ENCODE measurements around the gene ZSCAN26. TPM values are rescaled to one million over a fixed set of nuclear protein-coding genes. Genes with fewer than 3 reads are reported as not detected.
A peak's percentile ranks its signal among the peaks of the same experiment; 100 is the strongest.
"Not testable (repeated sequence)": the region's sequence is repeated elsewhere in the genome, so short reads cannot be mapped to it uniquely, and the experiment has no call there.

The ZSCAN26 gene
- total RNA-seq, 1 donor from 2014 or later = 6.4 TPM

DNA sequence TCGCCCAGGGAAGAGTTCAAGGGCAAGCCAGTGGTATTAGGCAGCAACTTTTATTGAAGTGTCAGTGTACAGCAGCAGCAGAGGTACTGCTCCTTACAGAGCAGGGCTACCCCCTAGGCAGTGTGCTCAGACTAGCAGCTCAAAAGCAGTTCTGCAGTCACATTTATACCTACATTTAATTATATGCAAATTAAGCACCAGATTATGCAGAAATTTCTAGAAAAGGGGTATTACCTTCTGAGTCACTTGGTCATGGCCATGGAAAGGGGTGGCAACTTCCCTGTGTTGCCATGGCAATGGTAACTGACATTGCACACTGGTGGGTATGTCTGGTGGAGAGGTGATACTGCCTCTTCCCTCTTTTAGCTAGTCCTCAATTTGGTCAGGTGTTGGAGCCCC, 12.8 kb upstream of the ZSCAN26 start:
- no peak for DNase-seq (ENCODE audit: low read depth in 2 of 2)

DNA sequence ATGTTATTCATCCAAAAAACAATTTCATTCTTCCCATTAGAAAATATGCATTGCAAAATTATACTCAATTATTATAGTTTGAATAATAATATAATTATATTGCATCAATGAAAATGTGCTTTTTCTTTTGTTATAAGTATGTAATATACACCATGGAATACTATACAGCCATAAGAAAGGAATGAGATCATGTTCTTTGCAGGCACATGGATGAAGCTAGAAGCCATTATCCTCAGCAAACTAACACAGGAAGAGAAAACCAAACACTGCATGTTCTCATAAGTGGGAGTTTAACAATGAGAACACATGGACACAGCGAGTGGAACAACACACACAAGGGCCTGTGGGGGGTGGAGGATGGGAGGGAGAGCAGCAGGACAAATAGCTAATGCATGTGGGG, 9.9 kb upstream of the ZSCAN26 start:
- DNase-seq (ENCODE audit: low read depth in 2 of 2) = no peak

DNA sequence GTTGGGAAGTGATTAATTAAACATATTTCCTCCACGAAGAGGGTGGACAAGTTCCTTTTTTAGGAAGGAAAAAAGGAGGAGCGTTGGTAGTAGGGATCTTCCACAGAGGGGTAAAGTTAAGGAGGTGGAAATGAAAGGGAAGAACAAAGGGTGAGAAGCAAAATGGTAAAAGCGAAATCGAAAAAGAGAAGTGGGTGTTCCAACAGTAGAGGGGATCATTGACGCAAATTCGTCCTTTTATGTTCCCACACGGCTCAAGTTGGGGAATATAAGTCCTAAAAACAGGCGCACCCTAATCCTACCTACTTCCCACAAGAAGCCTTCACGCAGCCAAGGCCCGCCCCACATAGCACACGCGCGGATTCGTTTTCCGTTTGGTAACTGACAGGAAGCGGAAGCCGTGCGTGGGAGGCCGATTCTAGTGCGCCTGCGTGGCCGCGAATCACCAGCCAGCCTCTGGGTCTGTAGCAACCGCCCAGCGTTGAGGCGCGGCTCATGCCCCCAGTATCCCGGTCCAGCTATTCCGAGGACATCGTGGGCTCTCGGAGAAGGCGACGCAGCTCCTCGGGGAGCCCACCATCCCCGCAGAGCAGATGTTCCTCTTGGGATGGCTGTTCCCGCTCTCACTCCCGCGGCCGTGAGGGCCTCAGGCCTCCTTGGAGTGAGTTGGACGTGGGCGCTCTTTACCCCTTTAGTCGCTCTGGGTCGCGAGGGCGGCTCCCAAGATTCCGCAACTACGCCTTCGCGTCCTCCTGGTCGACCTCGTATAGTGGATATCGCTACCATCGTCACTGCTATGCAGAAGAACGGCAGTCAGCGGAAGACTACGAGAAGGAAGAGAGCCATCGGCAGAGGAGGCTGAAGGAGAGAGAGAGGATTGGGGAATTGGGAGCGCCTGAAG, 7.8 kb upstream of the ZSCAN26 start, which contains the start of gene NKAPL:
Gene NKAPL (plus strand): TSS at position 421 of the 901 bp plus-strand sequence. CDS start 75 bp downstream, at position 496.
- DNase-seq (ENCODE audit: low read depth in 2 of 2) = peak; percentile 51 to 63

DNA sequence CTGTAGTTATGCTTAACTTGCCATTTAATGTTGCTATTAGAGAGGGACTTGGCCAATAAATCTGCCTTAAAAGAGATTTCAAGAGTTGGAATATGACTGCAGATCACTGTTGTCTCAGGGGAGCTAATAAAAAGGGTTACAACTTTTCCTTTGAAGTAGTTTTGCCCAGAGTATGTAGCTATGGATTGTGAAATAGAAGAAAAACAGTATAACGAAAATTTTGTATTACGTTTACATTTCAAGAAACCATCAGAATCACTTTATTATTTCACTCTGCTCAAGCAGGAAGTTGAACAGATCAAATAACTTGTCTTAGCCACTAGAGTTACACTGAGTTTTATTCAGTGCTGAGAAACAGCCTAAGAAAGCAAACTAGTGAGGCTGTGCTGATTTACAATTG, 3.0 kb upstream of the ZSCAN26 start:
- no peak for DNase-seq (ENCODE audit: low read depth in 2 of 2)

DNA sequence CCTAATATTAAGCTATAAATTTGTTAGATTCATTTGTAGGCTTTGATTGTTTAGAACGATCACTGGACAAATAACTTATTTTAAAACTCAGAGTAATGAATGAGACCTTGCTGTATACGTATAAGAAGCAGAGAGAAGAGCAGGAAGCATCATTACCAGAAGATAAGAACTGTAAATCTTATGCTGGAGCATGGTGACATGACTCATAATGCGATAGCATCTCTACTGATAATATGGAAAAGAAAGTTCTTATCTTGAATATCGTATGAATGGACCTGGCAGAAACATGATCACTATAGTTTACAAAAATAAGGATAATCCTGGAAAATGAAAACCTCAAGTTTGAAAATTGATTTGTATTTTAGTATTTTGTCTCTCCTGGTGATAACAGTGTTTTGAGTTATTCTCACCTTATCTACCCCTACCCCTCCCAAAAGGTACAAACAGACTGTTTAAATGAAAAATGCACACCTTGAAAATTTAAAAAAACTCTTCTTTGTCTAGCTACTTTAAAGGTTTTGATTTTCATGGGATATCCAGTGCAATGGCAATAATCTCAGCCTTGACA, 2.0 kb upstream of the ZSCAN26 start:
- no peak for DNase-seq (ENCODE audit: low read depth in 2 of 2)

DNA sequence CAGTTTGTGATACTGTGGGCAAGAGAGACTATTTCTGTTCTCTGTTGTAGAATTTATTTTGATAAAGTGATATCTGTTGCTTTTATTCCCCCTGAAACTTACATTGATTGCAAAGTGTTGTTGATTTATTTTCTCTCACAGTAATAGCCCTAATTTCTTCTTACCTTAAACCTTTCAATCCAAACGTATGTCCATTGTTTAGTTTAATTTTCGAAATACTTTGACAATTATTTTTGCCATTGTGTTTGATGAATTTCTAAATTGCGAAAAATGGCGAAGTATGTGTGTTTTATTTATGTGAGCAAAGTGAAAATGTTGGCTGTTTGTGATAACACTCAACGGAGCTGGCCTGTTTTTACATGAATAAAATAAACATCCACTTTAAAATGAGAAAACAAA, 381 bp upstream of the ZSCAN26 start:
- DNase-seq (ENCODE audit: low read depth in 2 of 2) = no peak

DNA sequence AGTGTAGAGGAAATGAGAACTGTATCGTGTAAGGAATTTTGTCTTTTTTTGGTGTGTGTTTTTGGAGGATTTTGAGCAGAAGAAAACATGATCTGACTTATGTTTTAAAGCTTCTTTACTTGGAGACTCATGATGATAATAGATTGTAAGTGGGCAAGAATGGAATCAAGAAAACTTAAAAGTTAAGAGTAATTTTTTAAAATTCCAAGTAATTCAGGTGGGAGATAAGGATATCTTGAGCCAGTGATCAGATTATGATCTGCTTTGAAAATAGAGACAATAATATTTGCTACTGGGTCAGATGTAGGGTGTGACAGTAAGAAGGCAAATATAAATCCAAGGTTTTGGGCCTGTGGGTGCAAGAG, 734 bp downstream of the ZSCAN26 start:
- DNase-seq (ENCODE audit: low read depth in 2 of 2) = no peak

DNA sequence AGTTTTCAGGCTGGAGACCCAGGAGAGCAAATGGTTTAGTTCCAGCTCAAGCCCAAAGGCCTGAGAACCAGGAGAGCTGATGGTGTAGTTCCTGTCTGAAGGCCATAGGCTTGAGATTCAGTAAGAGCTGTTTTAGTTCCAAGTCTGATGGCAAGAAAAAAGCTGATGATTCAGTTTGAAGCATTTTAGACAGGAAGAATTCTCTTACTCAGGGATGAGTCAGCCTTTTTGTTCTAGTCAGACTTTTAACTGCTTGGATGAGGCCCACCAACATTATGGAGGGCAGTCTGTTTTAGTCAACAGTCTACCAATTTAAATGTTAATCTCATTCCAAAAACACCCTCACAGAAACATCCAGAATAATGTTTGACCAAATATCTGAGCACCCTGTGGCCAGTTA, 2.5 kb downstream of the ZSCAN26 start:
- peak in 1 of 2 donors; percentile 83 for DNase-seq (ENCODE audit: low read depth in 2 of 2)

DNA sequence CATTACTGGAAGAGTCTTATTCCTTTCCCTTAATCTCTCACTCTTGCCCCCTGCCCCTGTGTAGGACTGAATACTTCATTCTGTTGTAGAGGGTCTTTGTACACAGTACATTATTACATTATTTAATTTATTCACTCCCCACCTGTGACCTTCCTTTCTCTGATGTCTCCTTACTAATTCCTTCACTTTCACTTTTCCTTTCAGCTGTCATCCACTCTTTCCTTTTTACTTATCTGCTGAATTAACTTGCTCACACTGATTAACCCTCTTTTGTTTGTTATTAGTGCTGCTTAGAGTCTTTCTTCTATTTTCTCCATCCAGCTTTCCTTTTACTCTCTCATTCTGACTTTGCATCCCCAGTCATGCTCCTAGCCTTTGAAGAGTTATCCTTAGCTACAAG, 7.9 kb downstream of the ZSCAN26 start:
- DNase-seq (ENCODE audit: low read depth in 2 of 2) = no peak

DNA sequence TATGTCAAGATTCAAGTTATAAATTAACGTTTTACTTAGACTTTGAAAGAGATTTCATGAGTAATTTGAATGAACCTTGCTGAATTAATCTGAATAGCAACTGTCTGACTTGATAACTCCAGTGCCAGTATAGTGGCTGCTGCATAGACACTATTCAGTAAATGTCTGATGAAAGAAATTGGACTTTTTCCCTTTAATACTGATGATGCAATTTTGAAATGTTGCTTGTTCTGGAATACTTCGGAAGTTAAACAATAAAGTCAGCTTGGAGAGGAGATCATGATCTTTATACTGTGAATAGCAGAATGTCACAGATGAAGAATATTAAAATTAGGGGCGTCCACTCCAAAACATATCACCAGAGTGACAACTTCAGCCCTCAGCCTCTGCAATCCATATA, 10.8 kb downstream of the ZSCAN26 start:
- no peak for DNase-seq (ENCODE audit: low read depth in 2 of 2)

DNA sequence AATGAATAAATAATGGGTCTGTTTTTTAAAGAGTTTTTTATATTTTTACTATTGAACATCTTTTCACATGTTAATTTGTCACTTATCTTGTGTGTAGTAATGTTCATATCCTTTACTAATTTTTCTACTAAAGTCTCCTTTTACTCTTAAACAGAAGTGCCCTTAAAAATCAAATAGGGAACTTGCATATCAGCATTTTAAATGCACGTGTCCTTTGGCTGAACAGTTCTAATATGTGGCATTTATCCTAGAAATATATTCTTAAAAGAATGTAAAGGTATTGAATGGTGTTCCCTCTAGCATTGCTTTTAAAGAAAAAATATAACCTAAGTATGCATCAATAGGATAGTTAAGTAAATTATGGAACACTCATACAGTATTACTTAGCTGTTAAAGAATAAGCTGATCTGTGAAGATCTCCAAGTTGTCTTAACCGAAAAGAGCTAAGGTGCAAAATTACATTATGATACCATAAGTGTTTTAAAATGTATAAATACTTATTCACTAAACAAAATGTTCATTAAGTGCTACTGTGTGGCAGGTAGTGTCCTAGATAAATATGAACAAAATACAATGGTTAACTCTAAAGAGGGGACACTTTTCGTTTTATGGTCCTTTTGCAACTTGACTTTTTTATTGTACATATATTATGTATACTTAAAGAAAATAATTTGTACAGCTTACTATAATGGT, 13.8 kb downstream of the ZSCAN26 start:
- DNase-seq (ENCODE audit: low read depth in 2 of 2) = no peak

DNA sequence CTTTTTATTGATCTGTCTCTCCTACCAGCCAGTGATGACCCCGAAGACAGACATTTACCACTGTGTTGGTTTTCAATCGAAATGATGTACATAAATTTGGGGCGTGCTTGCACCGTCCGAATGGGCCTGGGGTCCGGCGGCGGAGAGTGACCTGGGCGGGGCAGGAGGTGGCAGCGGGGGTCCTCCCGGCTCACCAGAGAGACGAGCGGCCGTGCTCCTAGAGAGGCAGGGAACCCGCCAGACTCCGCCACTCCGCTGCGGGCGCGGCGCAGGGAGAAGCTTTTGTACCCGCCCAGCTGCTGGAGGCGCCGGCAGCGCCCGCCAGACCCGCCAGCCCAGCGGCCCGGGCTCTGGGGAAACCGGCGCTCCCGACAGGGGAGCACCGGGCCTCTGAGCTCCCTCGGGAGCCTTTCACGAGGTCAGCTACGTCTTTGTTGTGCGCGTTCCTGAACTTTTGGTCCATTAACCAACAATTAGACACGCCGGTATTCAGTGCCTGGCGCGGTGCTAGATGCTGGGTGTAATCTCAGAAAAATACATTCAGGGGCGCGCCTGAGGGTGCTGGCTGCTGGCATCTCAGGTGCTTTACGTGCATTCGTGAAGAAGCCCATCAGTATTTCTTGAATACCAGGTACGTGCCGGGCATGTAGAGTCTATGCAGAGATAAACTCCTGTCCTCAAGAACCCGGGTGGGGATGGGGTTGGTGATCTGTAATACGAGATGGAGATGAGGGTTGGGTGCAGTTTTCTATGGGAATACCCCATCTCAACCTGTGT, 14.5 kb downstream of the ZSCAN26 start, which contains the start of gene PGBD1:
Gene PGBD1 (plus strand): TSS at position 285 of the 777 bp plus-strand sequence. CDS start 2,242 bp downstream, outside the sequence.
- DNase-seq (ENCODE audit: low read depth in 2 of 2) = peak; percentile 39 to 85

DNA sequence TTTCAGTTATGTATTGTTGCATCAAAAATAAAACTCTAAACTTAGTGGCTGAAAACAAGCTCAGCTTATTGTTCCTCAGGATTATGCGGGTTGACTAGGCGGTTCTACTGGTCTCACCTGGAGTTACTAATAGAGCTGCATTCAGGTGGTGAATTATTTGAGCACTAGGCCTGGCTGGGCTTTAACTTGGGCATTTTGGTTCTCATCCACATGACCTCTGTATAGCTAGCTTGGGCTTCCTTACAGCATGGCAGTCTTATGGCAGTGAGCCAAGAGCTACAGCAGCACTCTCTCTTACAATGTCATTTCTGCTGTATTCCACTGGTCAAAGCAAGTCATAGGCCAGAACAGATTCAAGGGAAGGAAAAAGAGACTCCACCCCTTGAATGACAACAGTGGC, 16.0 kb downstream of the ZSCAN26 start:
- no peak for DNase-seq (ENCODE audit: low read depth in 2 of 2)

DNA sequence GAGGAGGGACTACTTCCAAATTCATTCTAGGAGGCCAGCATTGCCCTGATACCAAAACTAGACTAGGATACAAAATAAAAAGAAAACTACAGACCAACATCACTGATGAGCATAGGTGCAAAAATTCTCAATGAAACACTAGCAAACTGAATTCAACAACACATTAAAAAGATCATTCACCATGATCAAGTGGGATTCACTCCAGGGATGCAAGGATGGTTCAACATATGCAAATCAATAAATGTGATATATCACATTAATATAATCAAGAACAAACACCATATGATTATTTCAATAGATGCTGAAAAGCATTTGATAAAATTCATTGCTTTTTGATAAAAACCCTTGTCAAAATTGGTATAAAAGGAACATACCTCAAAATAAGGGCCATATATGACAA, 24.6 kb downstream of the ZSCAN26 start:
- no peak for DNase-seq (ENCODE audit: low read depth in 2 of 2)

DNA sequence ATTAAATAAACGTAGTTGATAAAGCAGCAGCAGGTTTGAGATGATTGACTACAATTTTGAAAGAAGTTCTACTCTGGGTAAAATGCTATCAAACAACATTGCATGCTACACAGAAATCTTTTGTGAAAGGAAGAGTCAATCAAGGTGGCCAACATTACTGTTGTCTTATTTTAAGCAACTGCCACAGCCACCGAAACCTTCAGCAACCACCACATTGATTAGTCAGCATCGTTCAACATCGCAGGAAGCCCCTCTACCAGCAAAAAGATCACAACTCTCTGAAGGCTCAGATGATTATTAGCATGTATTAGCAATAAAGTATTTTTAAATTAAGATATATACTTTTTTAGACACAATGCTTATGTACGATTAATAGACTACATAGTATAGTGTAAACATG, 28.4 kb downstream of the ZSCAN26 start:
- no peak for DNase-seq (ENCODE audit: low read depth in 2 of 2)

DNA sequence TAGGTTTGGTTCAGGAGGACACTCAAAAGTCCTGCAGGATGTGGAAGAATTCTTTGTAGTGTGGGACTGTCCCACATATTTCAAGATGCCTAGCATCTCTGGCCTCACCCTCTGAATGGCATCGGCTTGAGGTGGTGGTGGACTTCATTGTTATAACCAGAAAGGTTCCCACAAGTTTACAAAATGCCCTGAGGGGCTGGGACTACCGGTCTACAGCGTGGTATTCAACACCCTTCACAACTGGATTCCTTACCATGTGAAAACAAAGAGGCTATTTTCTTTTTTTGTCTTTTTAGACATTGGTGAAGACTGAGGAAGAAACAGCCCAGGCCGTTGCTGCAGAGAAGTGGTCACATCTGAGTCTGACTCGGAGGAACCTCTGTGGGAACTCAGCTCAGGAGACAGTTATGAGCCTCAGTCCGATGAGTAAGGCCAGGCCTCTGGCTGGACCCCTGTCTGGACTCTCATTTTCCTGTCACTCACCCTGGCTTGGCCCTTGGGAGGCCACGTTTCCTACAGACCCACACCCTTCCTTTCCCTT, 29.6 kb downstream of the ZSCAN26 start:
- no peak for DNase-seq (ENCODE audit: low read depth in 2 of 2)

DNA sequence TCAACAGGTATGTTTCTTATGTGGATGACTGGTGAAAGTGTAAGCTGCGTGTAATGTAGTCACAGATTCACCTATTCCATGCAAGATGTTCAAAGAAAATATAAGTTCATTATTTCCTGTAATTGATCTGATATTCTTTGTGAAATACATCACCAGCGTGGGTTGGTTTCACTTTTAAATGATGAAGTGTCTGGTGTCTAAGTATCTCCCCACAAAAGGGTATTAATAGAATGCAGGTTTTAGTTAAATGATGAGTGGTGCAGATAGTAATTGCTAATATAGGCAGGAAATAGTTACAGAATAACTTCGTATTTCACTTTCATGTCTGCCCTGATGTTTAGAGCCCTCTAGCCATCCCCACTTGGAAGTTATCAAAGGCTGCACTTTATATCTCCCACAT, 36.6 kb downstream of the ZSCAN26 start:
- DNase-seq (ENCODE audit: low read depth in 2 of 2) = no peak

DNA sequence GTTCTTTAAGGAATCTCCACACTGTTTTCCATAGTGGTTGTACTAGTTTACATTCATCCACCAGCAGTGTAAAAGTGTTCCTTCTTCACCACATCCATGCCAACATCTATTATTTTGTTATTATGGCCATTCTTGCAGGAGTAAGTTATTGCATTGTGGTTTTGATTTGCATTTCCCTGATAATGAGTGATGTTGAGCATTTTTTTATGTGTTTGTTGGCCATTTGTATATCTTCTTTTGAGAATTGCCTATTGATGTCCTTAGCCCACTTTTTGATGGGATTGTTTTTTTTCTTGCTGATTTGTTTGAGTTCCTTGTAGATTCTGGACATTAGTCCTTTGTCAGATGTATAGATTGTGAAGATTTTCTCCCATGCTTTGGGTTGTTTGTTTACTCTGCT, 39.4 kb downstream of the ZSCAN26 start:
- DNase-seq (ENCODE audit: low read depth in 2 of 2) = not testable (repeated sequence)

DNA sequence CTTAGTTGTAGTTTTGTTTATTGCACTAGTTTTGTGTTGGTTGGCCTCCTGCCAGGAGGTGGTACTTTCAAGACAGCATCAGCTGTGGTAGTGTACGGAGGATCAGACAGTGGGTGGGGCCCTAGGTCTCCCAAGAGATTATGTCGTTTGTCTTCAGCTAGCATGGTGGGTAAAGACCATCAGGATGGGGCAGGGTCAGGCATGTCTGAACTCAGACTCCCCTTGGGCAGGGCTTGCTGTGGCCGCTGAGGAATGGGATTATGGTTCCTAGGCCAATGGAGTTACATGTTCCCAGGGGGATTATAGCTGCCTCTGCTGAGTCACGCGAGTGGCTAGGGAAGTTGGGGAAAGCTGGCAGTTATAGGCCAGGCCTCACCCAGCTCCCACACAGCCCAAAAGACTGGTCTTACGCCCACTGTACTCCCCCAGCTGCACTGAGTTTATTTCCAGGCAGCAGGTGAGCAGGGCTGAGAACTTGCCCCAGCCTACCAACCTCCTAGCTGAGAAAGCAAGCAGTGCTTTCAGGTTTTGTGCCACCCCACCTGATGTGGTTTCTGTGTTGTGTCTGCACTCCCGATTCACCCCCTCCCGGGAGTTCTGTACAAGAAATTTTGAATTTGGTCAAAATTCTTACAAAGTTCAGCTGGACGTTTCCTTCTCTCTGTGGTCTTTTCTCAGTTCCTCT, 44.3 kb downstream of the ZSCAN26 start:
- no peak for DNase-seq (ENCODE audit: low read depth in 2 of 2)

DNA sequence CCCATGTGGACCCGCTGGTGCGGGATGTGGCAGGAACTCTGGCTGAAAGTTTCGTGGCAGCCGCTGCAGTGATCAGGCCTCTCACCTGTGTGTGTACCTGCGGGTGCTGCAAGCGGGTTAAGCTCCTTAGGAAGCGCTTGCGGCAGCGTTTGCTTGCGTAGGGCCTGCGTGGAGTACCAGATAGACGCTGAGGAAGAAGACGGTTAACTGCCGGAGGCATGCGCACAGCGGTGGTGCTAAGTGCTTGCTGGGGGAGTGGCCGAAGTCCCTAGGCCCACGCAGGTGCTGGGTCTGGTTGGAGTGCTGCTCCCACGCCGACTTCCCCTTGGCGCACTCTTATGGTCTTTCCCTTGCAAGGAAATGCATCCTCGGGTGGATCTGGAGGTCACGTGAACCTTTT, 46.0 kb downstream of the ZSCAN26 start:
- no peak for DNase-seq (ENCODE audit: low read depth in 2 of 2)

DNA sequence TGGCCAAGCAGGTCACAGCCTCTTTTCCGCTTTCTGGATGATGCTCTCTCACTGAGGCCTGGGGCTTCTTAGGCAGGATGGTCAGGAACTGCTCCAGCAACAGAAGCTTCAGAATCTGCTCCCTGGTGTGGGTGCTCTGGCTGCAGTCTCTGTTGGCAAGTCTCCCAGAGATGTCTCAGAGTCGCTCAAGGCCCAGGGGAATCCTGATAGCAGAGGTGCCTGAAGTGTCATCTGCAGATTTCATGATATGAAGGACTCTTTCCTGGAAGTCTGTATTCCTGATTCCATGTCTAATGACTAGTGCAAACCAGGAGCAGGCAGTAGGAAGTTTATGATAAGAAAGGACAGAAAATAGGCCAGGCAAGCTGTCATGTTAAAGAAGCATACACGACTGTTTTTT, 48.7 kb downstream of the ZSCAN26 start:
- no peak for DNase-seq (ENCODE audit: low read depth in 2 of 2)
